B cell (primary cell): ENCODE results near the gene OR52E6.

ENCODE experiments used
- EZH2 ChIP-seq: IDR thresholded peaks from 2 replicates; pipeline ENCODE4 v1.6.1; 2012; ENCODE audit warnings: borderline replicate concordance, low read depth, mild to moderate bottlenecking, moderate library complexity, low read length; ENCODE audit not compliant: insufficient read depth, poor library complexity, severe bottlenecking
- TF ChIP-seq, protein P1 (sequence below): fragments of 200-600 bp; IDR thresholded peaks from one replicate; pipeline ENCODE4 v1.8.0; 2022; ENCODE audit warnings: antibody characterized with exemption, mild to moderate bottlenecking

DNA sequence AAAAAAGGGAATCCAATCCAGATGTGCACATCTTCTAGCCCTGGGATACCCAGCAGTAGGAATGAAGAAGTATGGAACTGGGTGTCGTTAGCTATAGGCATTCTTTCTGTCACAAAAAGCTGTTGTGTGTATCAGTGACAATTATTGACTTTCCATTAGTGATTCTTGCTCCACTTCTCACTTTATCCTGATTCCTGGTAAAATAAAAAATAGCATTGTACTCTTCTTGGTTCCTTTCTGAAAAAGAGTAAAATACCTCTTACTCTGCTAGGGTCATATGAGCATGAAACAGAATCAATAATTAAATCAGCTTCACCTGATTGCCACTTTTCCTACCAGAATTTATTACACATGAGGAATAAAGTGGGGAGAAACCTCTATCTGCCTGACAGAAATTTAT is at the start of gene OR52E6:
- TF ChIP-seq, protein P1, sequence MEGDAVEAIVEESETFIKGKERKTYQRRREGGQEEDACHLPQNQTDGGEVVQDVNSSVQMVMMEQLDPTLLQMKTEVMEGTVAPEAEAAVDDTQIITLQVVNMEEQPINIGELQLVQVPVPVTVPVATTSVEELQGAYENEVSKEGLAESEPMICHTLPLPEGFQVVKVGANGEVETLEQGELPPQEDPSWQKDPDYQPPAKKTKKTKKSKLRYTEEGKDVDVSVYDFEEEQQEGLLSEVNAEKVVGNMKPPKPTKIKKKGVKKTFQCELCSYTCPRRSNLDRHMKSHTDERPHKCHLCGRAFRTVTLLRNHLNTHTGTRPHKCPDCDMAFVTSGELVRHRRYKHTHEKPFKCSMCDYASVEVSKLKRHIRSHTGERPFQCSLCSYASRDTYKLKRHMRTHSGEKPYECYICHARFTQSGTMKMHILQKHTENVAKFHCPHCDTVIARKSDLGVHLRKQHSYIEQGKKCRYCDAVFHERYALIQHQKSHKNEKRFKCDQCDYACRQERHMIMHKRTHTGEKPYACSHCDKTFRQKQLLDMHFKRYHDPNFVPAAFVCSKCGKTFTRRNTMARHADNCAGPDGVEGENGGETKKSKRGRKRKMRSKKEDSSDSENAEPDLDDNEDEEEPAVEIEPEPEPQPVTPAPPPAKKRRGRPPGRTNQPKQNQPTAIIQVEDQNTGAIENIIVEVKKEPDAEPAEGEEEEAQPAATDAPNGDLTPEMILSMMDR: no peak
- no peak for TF ChIP-seq EZH2
